ENCODE results near the gene ZNF81.
"Not testable (repeated sequence)": the region's sequence is repeated elsewhere in the genome, so short reads cannot be mapped to it uniquely, and the experiment has no call there.

Gene ZNF81

DNA sequence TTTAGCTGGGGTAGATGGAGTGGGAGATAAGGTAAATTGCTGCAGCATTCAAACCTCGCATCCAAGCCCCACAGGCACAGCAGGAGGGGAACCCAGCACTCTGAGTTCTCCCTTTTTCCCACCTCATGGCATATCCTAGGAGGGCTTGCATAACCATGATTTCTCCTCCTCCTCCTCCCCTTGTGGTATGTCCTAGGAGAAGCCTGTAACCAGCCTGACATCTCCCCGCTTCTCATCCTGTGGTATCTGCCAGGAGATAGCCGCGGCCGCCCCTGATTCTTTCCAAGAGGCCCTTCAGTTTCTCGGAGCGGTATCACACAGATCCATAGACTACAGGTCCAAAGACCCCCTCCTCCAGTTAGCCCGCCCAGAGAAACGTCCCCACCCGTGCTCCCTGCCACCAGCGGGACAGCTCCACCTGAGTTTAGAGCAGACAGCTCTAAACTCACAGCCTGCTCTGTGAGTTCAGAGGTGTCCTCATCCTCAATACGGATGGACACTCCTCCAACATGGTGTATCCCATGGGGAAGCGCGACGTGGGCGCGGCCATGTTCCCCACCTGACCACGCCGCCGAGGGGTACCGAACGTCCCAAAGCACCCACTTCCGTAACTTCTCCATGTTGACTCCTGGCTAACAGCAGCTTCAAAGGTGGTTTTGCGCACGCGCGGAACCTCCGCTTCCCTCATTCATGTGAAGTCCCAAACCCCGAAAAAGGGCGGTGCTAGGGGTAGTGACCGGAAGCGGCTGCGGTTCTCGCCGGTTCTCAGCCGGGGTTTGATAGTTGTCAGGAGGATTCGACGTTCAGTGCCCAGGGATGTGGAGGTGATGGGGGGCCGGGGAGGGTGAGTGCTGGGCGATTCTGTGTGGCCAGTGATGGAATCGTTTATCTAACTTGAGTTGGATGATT lies at the start of gene ZNF81:
Gene ZNF81, plus strand, starts transcription at position 739 of the 909 bp plus-strand sequence. CDS start 9,366 bp downstream, outside the sequence.
- peak; percentile 86 for DNase-seq (ENCODE audit: low read depth)

DNA sequence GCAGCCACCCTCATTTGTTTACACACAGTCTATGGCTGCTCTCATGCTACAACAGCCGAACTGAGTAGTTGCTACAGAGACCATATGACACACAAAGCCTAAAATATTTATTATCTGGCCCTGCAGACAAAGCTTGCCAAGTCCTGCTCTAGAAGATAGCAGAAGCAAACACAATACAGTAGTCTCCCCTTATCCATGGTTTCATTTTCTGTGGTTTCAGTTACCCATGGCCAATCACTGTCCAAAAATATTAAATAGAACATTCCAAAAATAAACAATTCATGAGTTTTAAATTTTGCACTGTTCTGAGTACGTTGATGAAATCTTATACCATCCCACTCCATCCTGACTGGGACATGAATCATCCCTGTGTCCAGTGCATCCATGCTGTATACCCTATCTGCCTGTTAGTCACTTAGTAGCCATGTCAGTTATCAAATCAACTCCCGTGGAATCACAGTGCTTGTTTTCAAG lies 40.2 kb upstream of the ZNF81 start:
- DNase-seq (ENCODE audit: low read depth): peak; percentile 28

GRCh38 chrX:47797084-47797483 lies 39.6 kb upstream of the ZNF81 start:
- no peak for DNase-seq (ENCODE audit: low read depth)

DNA sequence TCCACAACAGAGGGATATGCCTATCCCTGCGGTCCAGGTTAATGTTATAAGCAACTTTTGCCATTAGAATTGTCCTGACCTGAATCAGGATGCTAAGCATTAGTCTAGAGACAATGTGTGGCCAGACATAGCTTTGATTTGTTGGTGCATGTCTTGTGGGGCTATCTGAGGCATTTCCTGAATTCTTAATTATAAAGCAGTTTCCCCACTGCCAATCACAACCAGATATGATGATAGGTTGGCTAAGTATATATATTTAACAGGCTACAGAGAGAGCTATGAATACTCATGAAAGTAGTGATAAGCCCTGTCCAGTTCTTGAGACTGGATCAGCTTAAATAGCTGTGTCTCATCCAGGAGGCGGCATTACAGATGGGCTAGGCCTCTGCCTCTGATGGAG lies 37.8 kb upstream of the ZNF81 start:
- no peak for DNase-seq (ENCODE audit: low read depth)

DNA sequence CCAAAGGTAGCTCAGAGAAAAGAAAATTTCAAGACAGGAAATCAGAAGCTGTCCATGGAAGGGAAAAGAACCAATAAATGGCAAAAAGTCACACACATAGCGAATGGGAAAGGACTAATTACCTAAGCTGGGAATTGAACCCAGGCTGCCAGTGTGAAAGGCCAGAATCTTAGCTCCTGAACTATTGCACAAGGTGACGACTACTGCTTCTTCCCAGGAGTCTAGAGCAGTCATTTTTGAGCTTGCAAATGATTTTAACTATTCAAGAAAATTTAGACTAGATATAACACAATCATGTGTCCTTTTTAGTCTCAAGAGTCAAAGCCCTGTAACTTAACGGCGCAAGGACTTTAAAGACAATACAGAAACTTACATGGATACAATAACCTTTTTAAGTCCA lies 34.1 kb upstream of the ZNF81 start:
- no peak for DNase-seq (ENCODE audit: low read depth)

DNA sequence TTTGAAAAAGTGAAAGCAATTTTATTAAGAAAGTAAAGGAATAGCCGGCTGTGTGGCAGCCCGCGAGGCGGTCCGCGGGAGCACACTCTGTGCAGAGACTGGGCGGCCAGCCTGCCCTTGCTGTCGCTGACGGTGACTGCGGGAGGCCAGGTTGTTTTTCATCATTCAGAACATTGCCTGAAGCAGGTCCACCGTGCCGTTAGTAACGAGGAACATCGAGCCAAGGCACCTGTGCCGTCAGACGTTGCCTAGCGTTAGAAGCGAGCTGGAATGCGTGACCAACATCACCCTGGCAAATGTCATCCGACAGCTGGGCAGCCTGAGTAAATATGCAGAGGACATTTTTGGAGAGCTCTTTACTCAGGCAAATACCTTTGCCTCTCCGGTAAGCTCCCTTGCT lies 33.6 kb upstream of the ZNF81 start:
- not testable (repeated sequence) for DNase-seq (ENCODE audit: low read depth)

GRCh38 chrX:47804315-47804714 lies 32.4 kb upstream of the ZNF81 start:
- DNase-seq (ENCODE audit: low read depth): no peak

GRCh38 chrX:47805844-47806243 lies 30.9 kb upstream of the ZNF81 start:
- not testable (repeated sequence) for DNase-seq (ENCODE audit: low read depth)

DNA sequence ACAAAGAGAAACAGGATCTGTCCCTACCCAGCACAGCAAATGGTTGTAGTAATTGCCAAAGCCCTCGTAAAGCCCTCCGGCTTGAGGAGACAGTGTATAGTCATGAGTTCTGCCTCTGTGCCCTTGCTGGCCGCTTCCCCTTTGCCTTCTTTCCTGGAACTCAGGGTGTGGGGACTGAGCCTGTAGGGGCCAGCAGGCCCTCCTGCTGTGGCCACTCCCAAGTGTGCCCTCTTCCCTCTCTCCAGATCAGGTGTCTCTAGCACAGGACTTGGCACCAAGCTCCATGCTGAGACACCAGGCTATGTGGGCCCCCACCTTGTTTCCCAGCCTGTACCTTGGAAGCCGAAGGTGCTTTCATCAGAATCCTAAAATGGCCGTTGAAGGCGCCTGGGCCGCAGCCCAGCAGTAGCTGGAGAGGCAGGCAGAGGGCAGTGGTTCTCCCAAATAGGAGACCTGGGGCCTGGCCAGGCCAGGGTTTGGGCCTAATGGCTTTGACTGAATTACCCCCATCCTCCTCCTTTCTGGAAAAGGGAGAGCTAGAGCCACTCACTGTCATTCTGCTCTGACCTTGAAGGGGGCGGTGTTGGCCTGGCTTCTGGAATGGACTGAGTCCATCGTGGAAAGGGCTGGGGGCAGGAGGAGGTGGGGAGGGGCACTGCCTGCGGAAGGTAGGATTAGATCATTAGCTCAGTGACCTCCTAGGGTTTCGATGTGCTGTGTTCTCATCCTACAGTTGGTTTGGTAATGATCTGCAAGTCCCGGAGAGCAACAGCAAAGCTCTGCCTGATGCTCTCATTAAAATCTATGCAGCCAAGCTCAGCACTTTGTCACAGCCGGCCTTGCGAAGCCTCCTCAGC lies 30.1 kb upstream of the ZNF81 start:
- DNase-seq (ENCODE audit: low read depth): not testable (repeated sequence)

- not testable (repeated sequence) for DNase-seq (ENCODE audit: low read depth)
These were observed 29.5 kb upstream of the ZNF81 start for GRCh38 chrX:47807272-47807538.

DNA sequence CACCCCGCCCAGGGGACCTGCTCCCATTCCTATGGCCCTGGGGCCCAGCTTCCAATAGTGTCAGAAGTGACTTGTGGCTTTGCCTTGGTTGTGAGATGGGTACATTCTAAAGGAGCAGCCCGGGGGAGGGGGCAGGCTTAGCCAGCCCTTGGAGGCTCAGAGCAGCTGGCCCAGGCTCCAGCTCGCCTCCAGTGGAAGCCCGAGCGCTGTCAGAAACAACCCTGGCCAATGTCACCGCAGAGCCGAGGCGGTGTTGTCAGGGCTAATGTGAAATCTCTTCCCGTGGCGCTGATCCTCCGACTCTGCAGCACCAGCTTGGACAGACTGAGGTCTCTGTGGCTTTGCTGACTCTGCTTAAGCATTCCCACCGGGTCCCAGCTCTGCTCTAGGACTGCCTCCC lies 29.2 kb upstream of the ZNF81 start:
- no peak for DNase-seq (ENCODE audit: low read depth)

- no peak for DNase-seq (ENCODE audit: low read depth)
These were observed 27.6 kb upstream of the ZNF81 start for GRCh38 chrX:47808904-47809788.

- DNase-seq (ENCODE audit: low read depth): no peak
These were observed 21.9 kb upstream of the ZNF81 start for GRCh38 chrX:47814851-47815250.

- no peak for DNase-seq (ENCODE audit: low read depth)
These were observed 20.5 kb upstream of the ZNF81 start for GRCh38 chrX:47815901-47816845.

GRCh38 chrX:47817421-47817820 lies 19.3 kb upstream of the ZNF81 start:
- no peak for DNase-seq (ENCODE audit: low read depth)

- DNase-seq (ENCODE audit: low read depth): no peak
These were observed 18.8 kb upstream of the ZNF81 start for GRCh38 chrX:47817897-47818296.

DNA sequence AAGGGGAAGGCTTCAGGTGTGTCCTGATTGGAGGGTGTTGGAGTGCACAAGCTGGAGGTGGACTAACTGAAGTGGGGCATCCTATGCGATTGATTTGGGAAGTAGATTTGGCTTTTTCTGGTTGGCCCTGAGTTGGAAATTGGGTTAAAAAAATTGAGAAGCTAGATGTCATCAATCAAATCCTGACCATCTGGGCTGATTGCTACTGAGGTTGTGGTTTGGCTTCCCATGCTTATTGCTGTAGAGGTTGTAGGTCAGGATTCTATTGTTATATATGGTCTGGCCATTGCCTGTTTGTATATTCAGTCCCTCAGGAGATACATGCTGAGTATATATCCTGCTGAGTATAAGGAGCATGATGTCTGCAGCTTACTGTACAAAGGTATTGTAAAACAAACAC lies 7.7 kb upstream of the ZNF81 start:
- no peak for DNase-seq (ENCODE audit: low read depth)

- no peak for DNase-seq (ENCODE audit: low read depth)
These were observed 4.9 kb upstream of the ZNF81 start for GRCh38 chrX:47831788-47832187.

- no peak for DNase-seq (ENCODE audit: low read depth)
These were observed 1.7 kb downstream of the ZNF81 start for GRCh38 chrX:47838361-47838760.

- no peak for DNase-seq (ENCODE audit: low read depth)
These were observed 3.4 kb downstream of the ZNF81 start for GRCh38 chrX:47840111-47840510.

- no peak for DNase-seq (ENCODE audit: low read depth)
These were observed 6.7 kb downstream of the ZNF81 start for GRCh38 chrX:47843363-47843762.

Measured in HS-5 (cell line).